ENCODE measurements around the gene CRISPLD2.

DNA sequence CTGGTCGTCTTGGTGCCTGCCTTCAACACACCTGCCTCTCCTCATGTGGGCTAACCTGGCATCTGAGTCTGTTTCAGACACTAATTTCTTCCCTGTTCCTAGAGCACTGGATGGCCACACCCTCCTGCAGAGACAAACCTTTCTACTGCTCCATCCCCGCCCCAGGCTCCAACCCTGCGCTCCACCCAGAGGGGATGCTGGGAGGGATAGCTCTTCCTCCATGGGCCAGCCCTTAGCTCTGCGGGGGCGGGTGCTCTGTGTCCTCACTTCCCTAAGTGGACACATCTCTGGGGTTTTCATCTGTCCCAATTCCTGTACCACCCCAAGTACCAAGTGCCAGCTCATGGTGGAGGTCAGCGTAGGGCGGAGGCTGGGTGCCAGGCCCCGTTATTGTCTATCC is 11.0 kb upstream of the CRISPLD2 start:
- TF ChIP-seq GLI4 (tag by site-specific recombination; IDR thresholded peaks at IDR 0.05) (no peak), ZNF239 (tag by site-specific recombination; IDR thresholded peaks at IDR 0.05) (no peak), ZFHX2 (tag by site-specific recombination; conservative IDR thresholded peaks at IDR 0.05) (no peak)
- TF ChIP-seq, protein P1, sequence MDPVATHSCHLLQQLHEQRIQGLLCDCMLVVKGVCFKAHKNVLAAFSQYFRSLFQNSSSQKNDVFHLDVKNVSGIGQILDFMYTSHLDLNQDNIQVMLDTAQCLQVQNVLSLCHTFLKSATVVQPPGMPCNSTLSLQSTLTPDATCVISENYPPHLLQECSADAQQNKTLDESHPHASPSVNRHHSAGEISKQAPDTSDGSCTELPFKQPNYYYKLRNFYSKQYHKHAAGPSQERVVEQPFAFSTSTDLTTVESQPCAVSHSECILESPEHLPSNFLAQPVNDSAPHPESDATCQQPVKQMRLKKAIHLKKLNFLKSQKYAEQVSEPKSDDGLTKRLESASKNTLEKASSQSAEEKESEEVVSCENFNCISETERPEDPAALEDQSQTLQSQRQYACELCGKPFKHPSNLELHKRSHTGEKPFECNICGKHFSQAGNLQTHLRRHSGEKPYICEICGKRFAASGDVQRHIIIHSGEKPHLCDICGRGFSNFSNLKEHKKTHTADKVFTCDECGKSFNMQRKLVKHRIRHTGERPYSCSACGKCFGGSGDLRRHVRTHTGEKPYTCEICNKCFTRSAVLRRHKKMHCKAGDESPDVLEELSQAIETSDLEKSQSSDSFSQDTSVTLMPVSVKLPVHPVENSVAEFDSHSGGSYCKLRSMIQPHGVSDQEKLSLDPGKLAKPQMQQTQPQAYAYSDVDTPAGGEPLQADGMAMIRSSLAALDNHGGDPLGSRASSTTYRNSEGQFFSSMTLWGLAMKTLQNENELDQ (tag by site-specific recombination; IDR thresholded peaks at IDR 0.05; ENCODE audit: low read depth) = no peak
- TF ChIP-seq, protein P2, sequence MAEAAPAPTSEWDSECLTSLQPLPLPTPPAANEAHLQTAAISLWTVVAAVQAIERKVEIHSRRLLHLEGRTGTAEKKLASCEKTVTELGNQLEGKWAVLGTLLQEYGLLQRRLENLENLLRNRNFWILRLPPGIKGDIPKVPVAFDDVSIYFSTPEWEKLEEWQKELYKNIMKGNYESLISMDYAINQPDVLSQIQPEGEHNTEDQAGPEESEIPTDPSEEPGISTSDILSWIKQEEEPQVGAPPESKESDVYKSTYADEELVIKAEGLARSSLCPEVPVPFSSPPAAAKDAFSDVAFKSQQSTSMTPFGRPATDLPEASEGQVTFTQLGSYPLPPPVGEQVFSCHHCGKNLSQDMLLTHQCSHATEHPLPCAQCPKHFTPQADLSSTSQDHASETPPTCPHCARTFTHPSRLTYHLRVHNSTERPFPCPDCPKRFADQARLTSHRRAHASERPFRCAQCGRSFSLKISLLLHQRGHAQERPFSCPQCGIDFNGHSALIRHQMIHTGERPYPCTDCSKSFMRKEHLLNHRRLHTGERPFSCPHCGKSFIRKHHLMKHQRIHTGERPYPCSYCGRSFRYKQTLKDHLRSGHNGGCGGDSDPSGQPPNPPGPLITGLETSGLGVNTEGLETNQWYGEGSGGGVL (tag by site-specific recombination; IDR thresholded peaks at IDR 0.05) = no peak

Data from HEK293 (cell line).